Calu3 (cell line): ENCODE results near the gene MRPL55. TPM values are rescaled to one million over a fixed set of nuclear protein-coding genes. Genes with fewer than 3 reads are reported as not detected.

ENCODE experiments used
- BruUV-seq: library from RNA; stranded (reverse); fragments of 400-500 nt; replicated peaks from 2 replicates; lab custom pipeline; 2021; lab: Mats Ljungman, UMichigan
- CTCF ChIA-PET: fragments of 300-600 bp; sonication (Branson Sonifier 250); formaldehyde crosslinking; loops from one replicate; lab custom pipeline; 2022; ENCODE audit warnings: antibody characterized with exemption; lab: Charles Lee
- DNase-seq: peaks from one replicate; pipeline ENCODE4 v3.0.0; 2022
- H3K27ac Mint-ChIP-seq: one replicate; pipeline ENCODE4 v1.8.0; 2022; ENCODE audit warnings: mixed read lengths; ENCODE audit not compliant: unreplicated experiment
- H3K27me3 Mint-ChIP-seq: one replicate; pipeline ENCODE4 v1.8.0; 2022; ENCODE audit warnings: mixed read lengths; ENCODE audit not compliant: unreplicated experiment
- H3K36me3 Mint-ChIP-seq: one replicate; pipeline ENCODE4 v1.8.0; 2022; ENCODE audit warnings: mild to moderate bottlenecking, moderate library complexity, mixed read lengths; ENCODE audit not compliant: insufficient read depth, unreplicated experiment
- H3K4me1 Mint-ChIP-seq: one replicate; pipeline ENCODE4 v1.8.0; 2022; ENCODE audit warnings: mild to moderate bottlenecking, low read depth, mixed read lengths; ENCODE audit not compliant: unreplicated experiment
- H3K4me3 Mint-ChIP-seq: one replicate; pipeline ENCODE4 v1.8.0; 2022; ENCODE audit warnings: mild to moderate bottlenecking, low read depth, moderate library complexity, mixed read lengths; ENCODE audit not compliant: unreplicated experiment
- H3K9me3 Mint-ChIP-seq: one replicate; pipeline ENCODE4 v1.8.0; 2022; ENCODE audit warnings: low read depth, mixed read lengths; ENCODE audit not compliant: unreplicated experiment
- intact Hi-C: fragments of 100-400 bp; cut with micrococcal nuclease; formaldehyde crosslinking; loops from one replicate; pipeline ENCODE4 v1.10.0; 2022; ENCODE audit not compliant: unreplicated experiment
- total RNA-seq: library from RNA; stranded (reverse); gene quantifications from 2 replicates; pipeline ENCODE4 v1.2.3, GENCODE V29; 2022
- TF ChIP-seq, protein P1 (sequence below): fragments of 200-600 bp; IDR thresholded peaks from one replicate; pipeline ENCODE4 v1.8.0; 2022; ENCODE audit warnings: antibody characterized with exemption; ENCODE audit not compliant: unreplicated experiment

MRPL55 gene
- total RNA-seq, 1 experiment from 2014 or later: 72.3 TPM

DNA sequence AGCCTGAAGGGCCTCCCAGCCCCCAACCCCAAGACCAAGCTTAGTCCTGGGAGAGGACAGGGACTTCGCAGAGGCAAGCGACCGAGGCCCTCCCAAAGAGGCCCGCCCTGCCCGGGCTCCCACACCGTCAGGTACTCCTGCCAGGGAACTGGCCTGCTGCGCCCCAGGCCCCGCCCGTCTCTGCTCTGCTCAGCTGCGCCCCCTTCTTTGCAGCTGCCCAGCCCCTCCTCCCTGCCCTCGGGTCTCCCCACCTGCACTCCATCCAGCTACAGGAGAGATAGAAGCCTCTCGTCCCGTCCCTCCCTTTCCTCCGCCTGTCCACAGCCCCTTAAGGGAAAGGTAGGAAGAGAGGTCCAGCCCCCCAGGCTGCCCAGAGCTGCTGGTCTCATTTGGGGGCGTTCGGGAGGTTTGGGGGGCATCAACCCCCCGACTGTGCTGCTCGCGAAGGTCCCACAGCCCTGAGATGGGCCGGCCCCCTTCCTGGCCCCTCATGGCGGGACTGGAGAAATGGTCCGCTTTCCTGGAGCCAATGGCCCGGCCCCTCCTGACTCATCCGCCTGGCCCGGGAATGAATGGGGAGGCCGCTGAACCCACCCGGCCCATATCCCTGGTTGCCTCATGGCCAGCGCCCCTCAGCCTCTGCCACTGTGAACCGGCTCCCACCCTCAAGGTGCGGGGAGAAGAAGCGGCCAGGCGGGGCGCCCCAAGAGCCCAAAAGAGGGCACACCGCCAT, 48.5 kb downstream of the MRPL55 start:
- DNase-seq: no peak
- TF ChIP-seq, protein P1, sequence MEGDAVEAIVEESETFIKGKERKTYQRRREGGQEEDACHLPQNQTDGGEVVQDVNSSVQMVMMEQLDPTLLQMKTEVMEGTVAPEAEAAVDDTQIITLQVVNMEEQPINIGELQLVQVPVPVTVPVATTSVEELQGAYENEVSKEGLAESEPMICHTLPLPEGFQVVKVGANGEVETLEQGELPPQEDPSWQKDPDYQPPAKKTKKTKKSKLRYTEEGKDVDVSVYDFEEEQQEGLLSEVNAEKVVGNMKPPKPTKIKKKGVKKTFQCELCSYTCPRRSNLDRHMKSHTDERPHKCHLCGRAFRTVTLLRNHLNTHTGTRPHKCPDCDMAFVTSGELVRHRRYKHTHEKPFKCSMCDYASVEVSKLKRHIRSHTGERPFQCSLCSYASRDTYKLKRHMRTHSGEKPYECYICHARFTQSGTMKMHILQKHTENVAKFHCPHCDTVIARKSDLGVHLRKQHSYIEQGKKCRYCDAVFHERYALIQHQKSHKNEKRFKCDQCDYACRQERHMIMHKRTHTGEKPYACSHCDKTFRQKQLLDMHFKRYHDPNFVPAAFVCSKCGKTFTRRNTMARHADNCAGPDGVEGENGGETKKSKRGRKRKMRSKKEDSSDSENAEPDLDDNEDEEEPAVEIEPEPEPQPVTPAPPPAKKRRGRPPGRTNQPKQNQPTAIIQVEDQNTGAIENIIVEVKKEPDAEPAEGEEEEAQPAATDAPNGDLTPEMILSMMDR: no peak
- BruUV-seq: no TSS peak

DNA sequence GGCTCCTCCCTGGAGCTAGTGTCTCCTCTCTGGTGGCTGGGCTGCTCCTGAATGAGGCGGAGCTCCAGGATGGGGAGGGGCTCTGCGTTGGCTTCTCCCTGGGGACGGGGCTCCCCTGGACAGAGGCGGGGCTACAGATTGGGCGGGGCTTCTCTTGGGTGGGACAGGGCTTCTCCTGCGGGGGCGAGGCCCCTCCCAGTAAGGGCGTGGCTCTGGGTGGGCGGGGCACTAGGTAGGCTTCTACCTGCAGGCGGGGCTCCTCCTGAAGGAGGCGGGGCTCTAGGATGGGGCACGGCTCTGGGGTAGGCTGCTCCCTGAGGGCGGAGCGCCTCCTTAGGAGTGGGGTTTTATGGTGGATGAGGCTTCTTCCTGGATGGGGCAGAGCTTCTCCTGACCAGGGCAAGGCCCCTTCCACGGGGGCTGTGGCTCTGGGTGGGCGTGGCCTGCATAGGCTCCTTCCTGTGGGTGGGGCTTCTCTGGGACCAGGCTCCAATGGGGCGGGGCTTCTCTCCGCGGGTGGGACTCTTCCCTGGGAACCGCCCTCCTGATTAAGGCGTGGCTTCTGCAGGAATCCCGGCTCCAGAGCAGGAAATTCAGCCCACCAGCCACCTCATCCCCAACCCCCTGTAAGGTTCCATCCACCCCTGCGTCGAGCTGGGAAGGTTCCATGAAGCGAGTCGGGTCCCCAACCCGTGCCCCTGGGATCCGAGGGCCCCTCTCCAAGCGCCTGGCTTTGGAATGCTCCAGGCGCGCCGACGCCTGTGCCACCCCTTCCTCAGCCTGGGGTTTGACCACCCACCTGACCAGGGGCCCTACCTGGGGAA, 49.3 kb downstream of the MRPL55 start:
- Mint-ChIP-seq H3K9me3 (peaks cover 8% of the 10 kb centered on the region), H3K4me1 (peaks cover 9% of the 10 kb centered on the region), H3K27ac (no peak overlapping the region), H3K36me3 (peaks cover 3% of the 10 kb centered on the region), H3K4me3 (no peak overlapping the region), H3K27me3 (peaks cover 54% of the 10 kb centered on the region)
- no TSS peak for BruUV-seq
- CTCF ChIA-PET: no interaction called here
- peak; percentile 77 for DNase-seq
- intact Hi-C loops: no loop called here
- TF ChIP-seq, protein P1: no peak

More for the DNA sequence above, 48.5 kb downstream of the MRPL55 start:
- peaks cover 9% of the 10 kb centered on the region for H3K4me1 Mint-ChIP-seq
- H3K4me3 Mint-ChIP-seq: no peak overlapping the region
- H3K9me3 Mint-ChIP-seq: peaks cover 8% of the 10 kb centered on the region
- H3K27ac Mint-ChIP-seq: no peak overlapping the region
- CTCF ChIA-PET: no interaction called here
- H3K36me3 Mint-ChIP-seq: peaks cover 6% of the 10 kb centered on the region
- H3K27me3 Mint-ChIP-seq: peaks cover 48% of the 10 kb centered on the region
- intact Hi-C loops: no loop called here

DNA sequence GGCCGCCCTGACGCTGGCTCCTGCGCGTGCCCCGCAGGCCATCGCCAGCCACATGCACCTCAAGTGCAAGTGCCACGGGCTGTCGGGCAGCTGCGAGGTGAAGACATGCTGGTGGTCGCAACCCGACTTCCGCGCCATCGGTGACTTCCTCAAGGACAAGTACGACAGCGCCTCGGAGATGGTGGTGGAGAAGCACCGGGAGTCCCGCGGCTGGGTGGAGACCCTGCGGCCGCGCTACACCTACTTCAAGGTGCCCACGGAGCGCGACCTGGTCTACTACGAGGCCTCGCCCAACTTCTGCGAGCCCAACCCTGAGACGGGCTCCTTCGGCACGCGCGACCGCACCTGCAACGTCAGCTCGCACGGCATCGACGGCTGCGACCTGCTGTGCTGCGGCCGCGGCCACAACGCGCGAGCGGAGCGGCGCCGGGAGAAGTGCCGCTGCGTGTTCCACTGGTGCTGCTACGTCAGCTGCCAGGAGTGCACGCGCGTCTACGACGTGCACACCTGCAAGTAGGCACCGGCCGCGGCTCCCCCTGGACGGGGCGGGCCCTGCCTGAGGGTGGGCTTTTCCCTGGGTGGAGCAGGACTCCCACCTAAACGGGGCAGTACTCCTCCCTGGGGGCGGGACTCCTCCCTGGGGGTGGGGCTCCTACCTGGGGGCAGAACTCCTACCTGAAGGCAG, 50.0 kb downstream of the MRPL55 start:
- no TSS peak for BruUV-seq
- no peak for DNase-seq
- H3K4me1 Mint-ChIP-seq: peaks cover 9% of the 10 kb centered on the region
- peaks cover 8% of the 10 kb centered on the region for H3K9me3 Mint-ChIP-seq
- H3K36me3 Mint-ChIP-seq: no peaks in the 10 kb centered on the region
- intact Hi-C loops: no loop called here
- H3K4me3 Mint-ChIP-seq: no peak overlapping the region
- TF ChIP-seq, protein P1: no peak
- no peak overlapping the region for H3K27ac Mint-ChIP-seq
- H3K27me3 Mint-ChIP-seq: peaks cover 55% of the 10 kb centered on the region
- CTCF ChIA-PET: no interaction called here

DNA sequence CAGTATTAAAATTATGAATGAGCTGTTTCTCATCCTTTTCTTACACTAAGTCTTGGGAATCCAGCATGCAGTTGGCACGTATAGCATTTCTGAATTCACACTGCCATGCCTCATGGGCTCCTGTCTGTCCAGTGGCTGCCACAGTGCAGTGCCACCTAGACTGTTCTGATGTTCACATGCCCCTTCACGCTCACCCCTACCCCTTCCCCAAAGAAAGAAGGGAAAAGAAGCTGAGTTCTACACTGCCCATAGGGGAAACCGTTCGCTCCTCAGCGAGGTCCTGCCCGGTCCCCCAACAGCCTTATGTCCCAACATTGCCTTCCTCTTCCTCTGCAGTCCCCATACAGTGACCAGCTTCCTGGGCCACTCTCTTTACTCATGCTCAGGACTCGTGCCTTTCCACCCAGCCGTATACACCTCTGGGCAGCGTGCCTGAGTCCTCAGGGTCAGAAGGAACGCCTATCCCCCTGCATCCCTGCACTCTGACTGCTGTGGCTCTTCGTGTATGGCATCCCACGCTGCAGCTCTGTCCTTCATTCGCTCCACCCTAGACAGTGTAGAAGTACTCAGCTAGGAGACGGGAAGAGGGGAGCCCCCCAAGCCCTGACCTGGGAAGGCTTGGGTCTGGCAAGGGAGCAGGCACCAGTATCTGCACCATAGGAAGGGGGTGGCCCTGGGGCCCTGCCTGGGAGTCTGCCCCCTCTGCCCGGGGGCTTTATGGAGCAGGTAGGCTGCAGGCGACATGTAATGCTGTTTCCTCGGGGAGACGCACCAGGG, 50.7 kb downstream of the MRPL55 start:
- Mint-ChIP-seq H3K4me3 (no peak overlapping the region), H3K27ac (no peak overlapping the region), H3K36me3 (no peaks in the 10 kb centered on the region), H3K9me3 (peaks cover 8% of the 10 kb centered on the region), H3K4me1 (peaks cover 9% of the 10 kb centered on the region), H3K27me3 (peaks cover 63% of the 10 kb centered on the region)
- CTCF ChIA-PET: no interaction called here
- intact Hi-C loops: no loop called here
- TF ChIP-seq, protein P1: no peak
- no peak for DNase-seq
- BruUV-seq: no TSS peak
